GM10266 (cell line): ENCODE measurements around the gene FZD1.

Experiments
- DNase-seq: peaks from one replicate; pipeline ENCODE4 v3.0.0; 2012; ENCODE audit errors: extremely low spot score
- TF ChIP-seq, protein P1 (sequence below): IDR thresholded peaks from 2 replicates; pipeline ENCODE4 v1.5.1; 2012; ENCODE audit warnings: mild to moderate bottlenecking, low read depth; ENCODE audit not compliant: control insufficient read depth, insufficient read depth; ENCODE audit errors: missing control alignments

Gene FZD1

DNA sequence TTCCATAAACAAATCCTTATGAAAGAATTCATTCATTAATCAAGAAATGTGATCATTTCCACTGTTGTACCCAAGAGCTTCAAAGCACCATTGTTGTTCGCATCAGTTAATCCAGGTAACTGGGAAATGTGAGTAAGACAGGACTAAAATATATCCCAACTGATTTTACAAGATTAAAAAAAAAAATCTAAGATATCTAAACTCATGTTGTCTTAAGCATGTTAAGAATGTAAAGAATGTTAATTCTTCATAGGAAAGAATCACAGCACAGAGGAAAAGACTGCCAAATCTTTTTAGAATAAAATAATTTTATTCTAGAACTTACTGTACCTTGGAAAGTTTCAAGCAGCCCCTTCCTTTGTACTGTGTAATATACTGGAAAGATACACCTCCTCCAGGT lies 16.4 kb downstream of the FZD1 start:
- no peak for DNase-seq

DNA sequence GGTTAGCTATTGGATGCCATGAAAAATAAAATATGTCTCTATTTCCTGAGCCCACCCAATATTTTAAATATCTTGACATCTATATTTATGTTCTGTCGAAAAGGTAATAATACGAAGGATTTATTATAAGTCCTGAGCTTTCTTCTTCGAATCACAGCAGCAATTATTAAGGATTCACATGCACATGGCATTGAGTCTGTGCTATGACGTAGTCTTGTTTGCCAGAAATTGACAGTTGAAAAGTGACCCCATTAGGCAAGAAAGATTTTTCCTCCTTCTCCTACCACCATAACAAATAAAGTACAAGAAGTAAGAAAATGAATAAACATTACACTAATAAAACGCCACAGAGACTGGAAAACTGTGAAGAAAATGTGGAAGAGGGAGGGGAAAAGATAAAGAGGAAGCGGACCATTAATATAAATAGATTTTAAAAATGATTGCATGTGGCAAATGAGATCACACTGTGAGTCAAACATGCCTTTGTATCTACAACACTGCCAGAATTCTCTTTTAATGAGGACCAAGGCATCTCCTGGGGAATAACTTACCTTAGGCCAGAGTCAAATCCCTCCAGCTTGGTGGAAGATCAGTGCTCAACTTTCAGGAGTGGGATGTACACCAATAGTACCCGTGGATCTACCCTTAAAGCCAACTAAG lies 21.6 kb downstream of the FZD1 start:
- no peak for DNase-seq
- TF ChIP-seq, protein P1, sequence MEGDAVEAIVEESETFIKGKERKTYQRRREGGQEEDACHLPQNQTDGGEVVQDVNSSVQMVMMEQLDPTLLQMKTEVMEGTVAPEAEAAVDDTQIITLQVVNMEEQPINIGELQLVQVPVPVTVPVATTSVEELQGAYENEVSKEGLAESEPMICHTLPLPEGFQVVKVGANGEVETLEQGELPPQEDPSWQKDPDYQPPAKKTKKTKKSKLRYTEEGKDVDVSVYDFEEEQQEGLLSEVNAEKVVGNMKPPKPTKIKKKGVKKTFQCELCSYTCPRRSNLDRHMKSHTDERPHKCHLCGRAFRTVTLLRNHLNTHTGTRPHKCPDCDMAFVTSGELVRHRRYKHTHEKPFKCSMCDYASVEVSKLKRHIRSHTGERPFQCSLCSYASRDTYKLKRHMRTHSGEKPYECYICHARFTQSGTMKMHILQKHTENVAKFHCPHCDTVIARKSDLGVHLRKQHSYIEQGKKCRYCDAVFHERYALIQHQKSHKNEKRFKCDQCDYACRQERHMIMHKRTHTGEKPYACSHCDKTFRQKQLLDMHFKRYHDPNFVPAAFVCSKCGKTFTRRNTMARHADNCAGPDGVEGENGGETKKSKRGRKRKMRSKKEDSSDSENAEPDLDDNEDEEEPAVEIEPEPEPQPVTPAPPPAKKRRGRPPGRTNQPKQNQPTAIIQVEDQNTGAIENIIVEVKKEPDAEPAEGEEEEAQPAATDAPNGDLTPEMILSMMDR: no peak

More for the DNA sequence above, 16.4 kb downstream of the FZD1 start:
- TF ChIP-seq, protein P1: no peak

DNA sequence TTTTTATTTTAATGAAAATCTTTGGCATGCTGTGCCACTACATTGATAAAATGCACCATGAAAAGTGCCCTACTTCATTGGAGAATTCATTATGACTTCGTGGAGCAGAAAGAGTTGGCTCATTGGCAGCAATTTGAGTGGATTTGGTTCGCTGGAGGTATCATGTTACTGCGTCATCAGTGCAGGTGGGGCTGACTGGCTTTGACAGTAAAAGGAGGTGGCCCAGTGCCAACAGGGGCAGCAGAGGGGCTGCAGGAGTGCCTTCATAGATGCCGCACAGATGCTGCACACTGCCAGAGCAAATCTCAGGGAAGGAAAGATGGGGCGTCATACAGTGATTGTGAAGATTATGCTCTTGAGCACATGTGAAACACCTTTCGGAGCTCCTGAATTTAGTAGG lies 22.2 kb downstream of the FZD1 start:
- DNase-seq: no peak
- TF ChIP-seq, protein P1: no peak

DNA sequence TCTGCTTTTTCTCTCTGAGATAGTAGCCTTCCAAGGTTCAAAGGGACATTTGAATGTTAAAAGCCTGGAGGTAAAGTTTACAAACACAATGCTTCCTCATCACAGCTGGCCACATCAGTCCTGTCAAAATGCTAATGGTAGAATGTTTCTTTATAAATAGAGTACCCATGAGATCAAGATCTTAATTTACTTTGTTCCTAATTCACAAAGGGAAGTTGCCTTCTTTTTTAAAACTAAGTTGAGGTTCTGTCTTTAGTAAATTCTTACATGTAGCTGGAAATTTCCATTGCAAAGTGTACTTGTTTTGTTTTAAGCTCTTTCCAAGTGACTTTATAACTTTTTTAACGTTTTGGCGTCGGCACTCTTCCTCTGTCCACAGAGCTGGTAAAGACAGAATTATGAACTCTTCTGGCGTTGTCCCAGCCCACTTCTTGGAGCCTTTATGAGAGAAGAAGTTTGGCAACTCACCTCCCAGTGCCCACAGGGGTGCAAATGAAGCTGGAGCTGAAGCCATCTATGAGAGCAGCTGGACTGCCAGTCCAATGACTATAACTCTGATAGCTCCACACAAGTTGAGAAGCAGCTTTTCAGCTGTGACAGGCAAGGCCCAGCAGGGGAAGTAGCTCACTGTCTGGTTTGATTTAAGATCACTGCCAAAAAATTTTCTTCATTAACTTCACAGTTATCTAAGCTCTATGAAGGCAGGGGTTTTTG lies 23.3 kb downstream of the FZD1 start:
- DNase-seq: no peak
- TF ChIP-seq, protein P1: no peak

DNA sequence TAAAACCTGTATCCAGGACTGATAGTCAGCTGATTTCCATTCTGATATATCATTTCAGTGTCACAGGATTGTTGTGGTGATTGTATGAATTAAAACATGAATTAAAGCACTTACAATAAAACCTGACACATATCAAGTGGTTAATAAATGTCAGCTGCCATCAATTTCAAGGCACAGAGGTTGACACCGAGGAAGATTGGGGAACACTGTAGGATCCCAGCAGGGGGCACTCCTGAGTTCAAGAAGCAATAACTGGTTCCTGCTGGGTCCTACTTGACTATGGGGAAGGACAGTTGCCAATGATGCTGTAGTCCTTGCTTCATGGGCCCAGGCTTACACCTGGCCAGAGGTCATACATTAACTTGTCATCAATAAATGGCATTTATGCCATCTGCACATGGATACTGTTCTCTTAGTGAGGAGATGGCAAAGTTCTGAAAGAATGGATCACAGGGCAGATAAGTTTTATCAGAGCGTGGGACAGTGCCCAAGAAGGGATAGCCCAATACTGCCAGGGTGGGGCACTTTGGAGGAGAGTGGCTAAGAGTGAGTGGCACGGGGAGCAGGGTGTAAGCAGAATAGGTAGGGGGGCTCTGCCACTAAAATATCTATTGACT lies 24.1 kb downstream of the FZD1 start:
- TF ChIP-seq, protein P1: peak; percentile 55
- DNase-seq: peak; percentile 22

DNA sequence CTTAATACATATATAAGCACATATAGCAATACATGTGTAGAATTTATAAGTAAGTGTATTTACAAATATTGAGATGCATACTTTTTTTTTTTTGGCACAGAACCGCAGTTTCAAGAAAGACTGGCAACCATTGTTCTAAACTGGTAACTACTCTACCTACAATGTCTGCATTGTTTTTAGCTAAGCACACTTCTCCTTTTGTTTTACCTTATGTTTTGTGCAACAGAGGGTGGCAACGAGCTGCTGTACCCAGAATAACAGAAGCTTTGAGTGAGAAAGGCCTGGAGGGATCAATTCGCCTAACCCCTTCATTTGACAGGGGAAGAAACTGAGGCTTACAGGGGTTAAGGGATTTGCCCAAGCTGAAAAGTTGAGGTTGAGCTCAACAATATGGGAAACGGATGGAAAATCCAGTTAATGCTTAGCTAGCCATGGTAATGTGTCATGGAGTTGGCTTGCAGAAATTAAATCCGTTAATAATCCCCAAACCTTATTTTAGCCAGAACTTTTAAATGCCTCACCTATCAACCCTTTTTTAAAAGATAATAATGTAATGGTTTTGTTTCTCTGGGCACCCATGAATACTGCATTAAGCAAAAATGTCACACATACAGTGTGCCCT lies 25.5 kb downstream of the FZD1 start:
- TF ChIP-seq, protein P1: no peak
- DNase-seq: no peak
